Stomach (tissue), 9 donors: ENCODE results near the gene HPCAL4. TPM values are rescaled to one million over a fixed set of nuclear protein-coding genes. Genes with fewer than 3 reads are reported as not detected.

Source experiments
- DNase-seq, 2 donors: peaks; one replicate each; pipeline versions ENCODE4 v3.0.0 to v3.0.0-alpha.2; 2013 to 2019
- H3K27ac ChIP-seq, 5 donors: fragments of 200-600 bp in 4 of 5; sonication (generic) in 4 of 5; one replicate each; pipeline ENCODE4 v1.5.1; 2013 to 2019; ENCODE audit warnings: mild to moderate bottlenecking in 1 of 5, moderate library complexity in 1 of 5
- H3K27me3 ChIP-seq, 3 donors: fragments of 200-600 bp; sonication (generic); one replicate each; pipeline ENCODE4 v1.5.1; 2017 to 2019; ENCODE audit warnings: mixed run types in 1 of 3
- H3K36me3 ChIP-seq, 4 donors: fragments of 200-600 bp; sonication (generic); 1 replicate in 3 of 4; 2 replicates in 1 of 4; pipeline ENCODE4 v1.5.1; 2016 to 2019
- H3K4me1 ChIP-seq, 4 donors: fragments of 200-600 bp; sonication (generic); one replicate each; pipeline ENCODE4 v1.5.1; 2016 to 2019
- H3K4me3 ChIP-seq, 4 donors: fragments of 200-600 bp; sonication (generic) in 3 of 4; one replicate each; pipeline ENCODE4 v1.5.1; 2016 to 2019; ENCODE audit warnings: mild to moderate bottlenecking in 1 of 4
- H3K9me3 ChIP-seq, 4 donors: fragments of 200-600 bp; sonication (generic); one replicate each; pipeline ENCODE4 v1.5.1; 2016 to 2019
- CTCF ChIP-seq, 7 experiments: fragments of 450-650 bp in 4 of 7; fragments of 200-600 bp in 3 of 7; sonication (generic) in 3 of 7; IDR thresholded peaks; one replicate each; pipeline ENCODE4 v1.5.1; 2016 to 2019; ENCODE audit warnings: antibody characterized with exemption in 7 of 7, control low read depth in 2 of 7, mild to moderate bottlenecking in 1 of 7
- EP300 ChIP-seq: sonication (generic); formaldehyde crosslinking; IDR thresholded peaks from one replicate; pipeline ENCODE4 v1.6.1; 2017; ENCODE audit warnings: antibody characterized with exemption
- POLR2A ChIP-seq, 4 donors: fragments of 450-650 bp; IDR thresholded peaks; one replicate each; pipeline ENCODE4 v1.6.1; 2016; ENCODE audit warnings: antibody characterized with exemption in 4 of 4, control low read depth in 2 of 4, mild to moderate bottlenecking in 1 of 4, moderate library complexity in 1 of 4
- POLR2AphosphoS5 ChIP-seq, 3 donors: sonication (generic); formaldehyde crosslinking; IDR thresholded peaks; one replicate each; pipeline ENCODE4 v1.6.1; 2016; ENCODE audit warnings: antibody characterized with exemption in 3 of 3
- WGBS, 5 donors: extraction: QIAGEN DNeasy Blood & Tissue Kit in 3 of 5; methylation state at CpG; one replicate each; pipeline versions ENCODE4 v1.1.5 to v1.1.7; 2013 to 2018; 5-methylcytosine and 5-hydroxymethylcytosine counted together
- intact Hi-C: fragments of 100-400 bp; cut with DNase I; formaldehyde crosslinking; loops from one replicate; pipeline ENCODE4 v1.15.1; 2023; ENCODE audit warnings: low total_unique reads
- polyA plus RNA-seq, 3 donors: library from polyadenylated mRNA; stranded (reverse); fragments of 200-250 nt; gene quantifications; one replicate each; pipeline ENCODE4 v1.2.3, GENCODE V29; 2013
- total RNA-seq, 5 donors: library from RNA; depleted of rRNA; stranded (reverse); fragments of >200 nt; gene quantifications; one replicate each; pipeline versions ENCODE4 v1.1.0 to v1.2.3, GENCODE V29; 2014 to 2016
- donor health status: healthy with polysubstance abuse.
- donor health status: Bipolar disorder and iron deficiency.
- donor health status: healthy.

The HPCAL4 gene
- total and polyA plus RNA-seq, 8 donors = 0.06 to 1.5 (median 0.15) TPM; not detected in 3

GRCh38 chr1:39662861-39663260 is 28.4 kb downstream of the HPCAL4 start:
- intact Hi-C loops = no loop called here
- no peaks in the 10 kb centered on the region for H3K36me3 ChIP-seq
- 93 to 100% (median 97%) methylated on average over 1 of the region's 1 CpG for WGBS, 5 donors

GRCh38 chr1:39659538-39659937 is 31.7 kb downstream of the HPCAL4 start:
- no peak overlapping the region for H3K27ac ChIP-seq
- DNase-seq = no peak
- TF ChIP-seq EP300 = no peak
- no peak for TF ChIP-seq CTCF (IDR thresholded peaks at IDR 0.05)
- TF ChIP-seq POLR2A (IDR thresholded peaks at IDR 0.05) = no peak
- TF ChIP-seq POLR2AphosphoS5 (IDR thresholded peaks at IDR 0.05) = no peak
- intact Hi-C loops = no loop called here
- 85 to 90% (median 87%) methylated on average over 5 of the region's 5 CpGs for whole genome bisulfite sequencing, 5 donors
- peaks cover 0 to 9% (median 3%) of the 10 kb centered on the region in 4 donors for H3K4me1 ChIP-seq
- no peak overlapping the region for H3K4me3 ChIP-seq
- H3K9me3 ChIP-seq = no peaks in the 10 kb centered on the region
- H3K27me3 ChIP-seq = peaks cover 0 to 9% (median 0%) of the 10 kb centered on the region in 3 donors
- H3K36me3 ChIP-seq = no peaks in the 10 kb centered on the region

More at GRCh38 chr1:39662861-39663260, 28.4 kb downstream of the HPCAL4 start:
- Histone ChIP-seq H3K27ac (no peak overlapping the region), H3K4me1 (peaks cover 0 to 8% (median 2%) of the 10 kb centered on the region in 4 donors), H3K4me3 (no peak overlapping the region), H3K9me3 (no peaks in the 10 kb centered on the region), H3K27me3 (peaks cover 0 to 18% (median 0%) of the 10 kb centered on the region in 3 donors)
- no peak for DNase-seq
- TF ChIP-seq EP300 = no peak

GRCh38 chr1:39659110-39659509 is 32.1 kb downstream of the HPCAL4 start:
- 87 to 95% (median 93%) methylated on average over 5 to 12 of the region's 12 CpGs for WGBS, 5 donors
- DNase-seq = no peak
- H3K4me3 ChIP-seq = no peak overlapping the region
- no peaks in the 10 kb centered on the region for H3K36me3 ChIP-seq
- intact Hi-C loops = no loop called here
- no peaks in the 10 kb centered on the region for H3K9me3 ChIP-seq
- H3K4me1 ChIP-seq = peaks cover 0 to 9% (median 3%) of the 10 kb centered on the region in 4 donors
- H3K27me3 ChIP-seq = peaks cover 0 to 14% (median 0%) of the 10 kb centered on the region in 3 donors
- TF ChIP-seq POLR2A (IDR thresholded peaks at IDR 0.05) = no peak
- no peak for TF ChIP-seq POLR2AphosphoS5 (IDR thresholded peaks at IDR 0.05)
- no peak for TF ChIP-seq CTCF (IDR thresholded peaks at IDR 0.05)
- TF ChIP-seq EP300 = no peak
- H3K27ac ChIP-seq = no peak overlapping the region

GRCh38 chr1:39657923-39658485 is 33.2 kb downstream of the HPCAL4 start:
- intact Hi-C loops = no loop called here
- H3K4me1 ChIP-seq = peaks cover 0 to 18% (median 7%) of the 10 kb centered on the region in 4 donors

More at GRCh38 chr1:39657923-39658485, 33.2 kb downstream of the HPCAL4 start:
- peak in 5 of 7 experiments; percentile 31 to 55 (median 46) for TF ChIP-seq CTCF (IDR thresholded peaks at IDR 0.05)
- no peak for TF ChIP-seq POLR2AphosphoS5 (IDR thresholded peaks at IDR 0.05)
- TF ChIP-seq POLR2A (IDR thresholded peaks at IDR 0.05) = no peak
- no peak for TF ChIP-seq EP300
- peak; percentile 69 to 87 for DNase-seq
- Histone ChIP-seq H3K9me3 (no peaks in the 10 kb centered on the region), H3K4me3 (no peak overlapping the region), H3K27ac (no peak overlapping the region), H3K36me3 (no peaks in the 10 kb centered on the region), H3K27me3 (peaks cover 0 to 15% (median 0%) of the 10 kb centered on the region in 3 donors)
- 20 to 27% (median 23%) methylated on average over 6 of the region's 6 CpGs for WGBS, 5 donors
